Measurements from ENCODE around the gene DECR2.

Gene DECR2

DNA sequence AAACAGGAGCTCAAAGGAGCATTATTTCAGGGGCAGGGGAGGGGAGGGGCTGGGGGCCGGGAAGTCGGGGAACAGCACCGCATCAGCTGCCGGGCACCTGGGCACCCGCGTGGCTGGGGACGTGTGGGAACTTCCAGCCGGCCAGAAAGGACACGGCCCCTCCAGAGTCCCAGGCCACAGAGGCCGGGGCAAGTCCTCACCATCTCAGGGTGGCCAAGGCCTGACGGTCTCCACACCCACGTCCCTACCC lies 21.0 kb upstream of the DECR2 start:
- Histone ChIP-seq H3K4ac (ENCODE audit: low read depth, low read length) (peak overlapping the region; percentile 95), H3K27me3 (ENCODE audit: insufficient read depth, low read length) (no peaks in the 10 kb centered on the region), H3K27ac (ENCODE audit: low read depth, low read length) (peak overlapping the region; percentile 40), H3K14ac (ENCODE audit: low read length) (peak overlapping the region; percentile 94), H2BK5ac (ENCODE audit: low read depth, low read length, poor library complexity) (peak overlapping the region; percentile 87), H3K18ac (ENCODE audit: low read length) (peak overlapping the region; percentile 91), H4K8ac (ENCODE audit: low read depth, low read length) (peak overlapping the region; percentile 82), H3K36me3 (ENCODE audit: control insufficient read depth in 1 of 2, insufficient read depth in 2 of 2, low read length in 2 of 2) (peaks cover 22 to 25% of the 10 kb centered on the region in 2 experiments), H3K9me3 (ENCODE audit: insufficient read depth, low read depth, low read length) (peaks cover 3% of the 10 kb centered on the region), H4K12ac (ENCODE audit: low read depth, low read length) (peak overlapping the region; percentile 52), H3K4me3 (ENCODE audit: low read depth, low read length) (peak overlapping the region; percentile 89), H3K79me2 (ENCODE audit: control insufficient read depth, insufficient read depth, low read length, poor library complexity) (peaks cover 16% of the 10 kb centered on the region), H3K9ac (ENCODE audit: low read length) (peak overlapping the region; percentile 89), H3K4me1 (ENCODE audit: control insufficient read depth in 1 of 2, insufficient read depth in 2 of 2, low read length in 2 of 2) (peaks cover 13 to 26% of the 10 kb centered on the region in 2 experiments), H3K79me1 (ENCODE audit: low read length) (peaks cover 25% of the 10 kb centered on the region), H2BK12ac (ENCODE audit: low read length) (peak overlapping the region; percentile 59), H4K91ac (ENCODE audit: low read depth, low read length) (peak overlapping the region; percentile 90), H3K4me2 (ENCODE audit: low read length) (peak overlapping the region; percentile 83), H2AK5ac (ENCODE audit: low read length) (peak overlapping the region; percentile 81), H2BK120ac (ENCODE audit: insufficient read depth, low read length, poor library complexity) (peak overlapping the region; percentile 52), H2AFZ (ENCODE audit: insufficient read depth, low read length, poor library complexity) (peak overlapping the region; percentile 79), H3K23ac (ENCODE audit: low read length) (no peak overlapping the region)
- no CpG with 5 or more reads among the region's 12 CpGs for WGBS (ENCODE audit: extremely low coverage, insufficient coverage, insufficient read length)
- DNase-seq = peak in 1 of 2 donors; percentile 33

GRCh38 chr16:381012-381788 lies 20.5 kb upstream of the DECR2 start:
- Histone ChIP-seq H3K4ac (ENCODE audit: low read depth, low read length) (peak overlapping the region; percentile 95), H3K4me1 (ENCODE audit: control insufficient read depth in 1 of 2, insufficient read depth in 2 of 2, low read length in 2 of 2) (peaks cover 14 to 26% of the 10 kb centered on the region in 2 experiments), H4K8ac (ENCODE audit: low read depth, low read length) (peak overlapping the region; percentile 82), H4K91ac (ENCODE audit: low read depth, low read length) (peak overlapping the region; percentile 90), H3K27ac (ENCODE audit: low read depth, low read length) (peak overlapping the region; percentile 69), H2BK5ac (ENCODE audit: low read depth, low read length, poor library complexity) (peak overlapping the region; percentile 87), H3K23ac (ENCODE audit: low read length) (no peak overlapping the region), H3K9ac (ENCODE audit: low read length) (peak overlapping the region; percentile 89), H2BK12ac (ENCODE audit: low read length) (peak overlapping the region; percentile 59), H3K79me1 (ENCODE audit: low read length) (peaks cover 25% of the 10 kb centered on the region), H3K9me3 (ENCODE audit: insufficient read depth, low read depth, low read length) (peaks cover 3% of the 10 kb centered on the region), H3K27me3 (ENCODE audit: insufficient read depth, low read length) (no peaks in the 10 kb centered on the region), H4K12ac (ENCODE audit: low read depth, low read length) (peak overlapping the region; percentile 52), H3K36me3 (ENCODE audit: control insufficient read depth in 1 of 2, insufficient read depth in 2 of 2, low read length in 2 of 2) (peaks cover 17 to 20% of the 10 kb centered on the region in 2 experiments), H3K79me2 (ENCODE audit: control insufficient read depth, insufficient read depth, low read length, poor library complexity) (peaks cover 16% of the 10 kb centered on the region), H2AK5ac (ENCODE audit: low read length) (peak overlapping the region; percentile 81), H2BK120ac (ENCODE audit: insufficient read depth, low read length, poor library complexity) (peak overlapping the region; percentile 76), H2AFZ (ENCODE audit: insufficient read depth, low read length, poor library complexity) (peak overlapping the region; percentile 79), H3K14ac (ENCODE audit: low read length) (peak overlapping the region; percentile 94), H3K18ac (ENCODE audit: low read length) (peak overlapping the region; percentile 97), H3K4me3 (ENCODE audit: low read depth, low read length) (peak overlapping the region; percentile 89), H3K4me2 (ENCODE audit: low read length) (peak overlapping the region; percentile 83)
- peak in 1 of 2 donors; percentile 36 for DNase-seq
- WGBS (ENCODE audit: extremely low coverage, insufficient coverage, insufficient read length) = no CpG with 5 or more reads among the region's 73 CpGs

DNA sequence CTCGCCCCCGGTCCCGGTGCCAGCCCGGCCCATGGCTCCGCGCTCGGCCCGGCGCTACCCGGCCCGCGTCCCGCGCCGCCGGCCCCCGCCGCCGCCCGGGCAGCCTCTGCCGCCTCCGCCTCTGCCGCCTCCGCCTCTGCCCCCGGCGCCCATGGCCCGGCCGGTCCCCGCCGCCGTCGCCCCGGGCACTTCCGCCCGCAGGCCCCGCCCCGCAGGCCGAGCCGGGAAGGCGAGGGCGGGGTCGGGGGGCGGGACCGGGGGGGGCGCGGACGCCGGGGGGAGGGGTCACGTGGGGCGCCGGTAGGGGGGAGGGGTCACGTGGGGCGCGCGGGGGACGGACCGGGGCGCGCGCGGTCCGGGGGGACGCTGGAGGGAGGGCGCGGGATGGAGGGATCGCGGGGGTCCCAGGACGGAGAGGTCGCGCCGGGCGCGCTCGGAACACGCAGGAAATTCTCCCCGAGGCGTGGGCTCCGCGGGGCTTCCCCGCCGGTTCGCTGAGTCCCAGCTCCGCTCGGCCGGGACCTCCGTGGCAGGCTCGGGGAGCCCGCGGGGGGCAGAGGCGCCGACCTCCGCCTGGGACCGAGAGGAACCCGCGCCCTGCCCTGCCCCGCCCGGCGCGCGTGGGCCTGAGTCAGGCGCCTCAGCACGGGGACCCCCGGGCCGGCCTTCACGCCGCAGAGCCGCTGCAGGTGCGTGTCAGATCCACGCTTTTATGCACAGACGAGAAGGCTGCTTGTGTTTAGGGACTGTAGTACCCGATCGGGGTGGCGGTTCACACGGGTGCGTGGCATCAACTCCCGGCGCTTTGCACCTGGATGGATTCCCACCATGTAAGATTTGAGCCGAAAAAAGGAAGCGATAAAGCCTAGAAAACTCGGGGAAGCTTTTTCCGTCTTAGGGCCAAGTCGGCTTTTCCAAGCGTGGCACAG lies 19.6 kb upstream of the DECR2 start, which contains the start of gene PGAP6:
Gene PGAP6, minus strand, starts transcription at position 190 of the 929 bp plus-strand sequence. Its CDS starts 157 bp downstream, at position 33.
- Histone ChIP-seq H4K8ac (ENCODE audit: low read depth, low read length) (peak within 1 kb of the TSS; percentile 83), H2BK5ac (ENCODE audit: low read depth, low read length, poor library complexity) (peak within 1 kb of the TSS; percentile 87), H3K18ac (ENCODE audit: low read length) (peak within 1 kb of the TSS; percentile 97), H3K4me2 (ENCODE audit: low read length) (peak within 1 kb of the TSS; percentile 98), H3K27me3 (ENCODE audit: insufficient read depth, low read length) (no peaks in the 10 kb centered on the region), H3K79me1 (ENCODE audit: low read length) (peaks cover 25% of the 10 kb centered on the region), H3K27ac (ENCODE audit: low read depth, low read length) (peak within 1 kb of the TSS; percentile 69), H3K4me3 (ENCODE audit: low read depth, low read length) (peak within 1 kb of the TSS; percentile 89), H3K4me1 (ENCODE audit: control insufficient read depth in 1 of 2, insufficient read depth in 2 of 2, low read length in 2 of 2) (peaks cover 16 to 28% of the 10 kb centered on the region in 2 experiments), H3K14ac (ENCODE audit: low read length) (peak within 1 kb of the TSS; percentile 94), H3K79me2 (ENCODE audit: control insufficient read depth, insufficient read depth, low read length, poor library complexity) (peaks cover 16% of the 10 kb centered on the region), H3K9ac (ENCODE audit: low read length) (peak within 1 kb of the TSS; percentile 89), H2BK120ac (ENCODE audit: insufficient read depth, low read length, poor library complexity) (peak within 1 kb of the TSS; percentile 94), H2AK5ac (ENCODE audit: low read length) (peak within 1 kb of the TSS; percentile 81), H4K91ac (ENCODE audit: low read depth, low read length) (peak within 1 kb of the TSS; percentile 90), H2BK12ac (ENCODE audit: low read length) (peak within 1 kb of the TSS; percentile 59), H2AFZ (ENCODE audit: insufficient read depth, low read length, poor library complexity) (peak within 1 kb of the TSS; percentile 79), H3K36me3 (ENCODE audit: control insufficient read depth in 1 of 2, insufficient read depth in 2 of 2, low read length in 2 of 2) (peaks cover 9 to 11% of the 10 kb centered on the region in 2 experiments), H3K4ac (ENCODE audit: low read depth, low read length) (peak within 1 kb of the TSS; percentile 95), H3K9me3 (ENCODE audit: insufficient read depth, low read depth, low read length) (no peaks in the 10 kb centered on the region), H4K12ac (ENCODE audit: low read depth, low read length) (peak within 1 kb of the TSS; percentile 68), H3K23ac (ENCODE audit: low read length) (no peak within 1 kb of the TSS)
- peak; percentile 25 to 78 for DNase-seq
- no CpG with 5 or more reads among the region's 123 CpGs for WGBS (ENCODE audit: extremely low coverage, insufficient coverage, insufficient read length)

- H3K4me1 ChIP-seq (ENCODE audit: control insufficient read depth in 1 of 2, insufficient read depth in 2 of 2, low read length in 2 of 2) = peaks cover 18 to 28% of the 10 kb centered on the region in 2 experiments
- H2BK12ac ChIP-seq (ENCODE audit: low read length) = no peak overlapping the region
- peaks cover 0 to 4% of the 10 kb centered on the region in 2 experiments for H3K36me3 ChIP-seq (ENCODE audit: control insufficient read depth in 1 of 2, insufficient read depth in 2 of 2, low read length in 2 of 2)
- DNase-seq = peak; percentile 98
- peak overlapping the region; percentile 38 for H2BK120ac ChIP-seq (ENCODE audit: insufficient read depth, low read length, poor library complexity)
- H4K91ac ChIP-seq (ENCODE audit: low read depth, low read length) = peak overlapping the region; percentile 74
- peaks cover 16% of the 10 kb centered on the region for H3K79me2 ChIP-seq (ENCODE audit: control insufficient read depth, insufficient read depth, low read length, poor library complexity)
- no peak overlapping the region for H3K18ac ChIP-seq (ENCODE audit: low read length)
- no peak overlapping the region for H2AK5ac ChIP-seq (ENCODE audit: low read length)
- no peak overlapping the region for H3K9ac ChIP-seq (ENCODE audit: low read length)
- H2AFZ ChIP-seq (ENCODE audit: insufficient read depth, low read length, poor library complexity) = peak overlapping the region; percentile 18
- no peak overlapping the region for H3K4me3 ChIP-seq (ENCODE audit: low read depth, low read length)
- no peak overlapping the region for H3K4ac ChIP-seq (ENCODE audit: low read depth, low read length)
- peaks cover 25% of the 10 kb centered on the region for H3K79me1 ChIP-seq (ENCODE audit: low read length)
- WGBS (ENCODE audit: extremely low coverage, insufficient coverage, insufficient read length) = no CpG with 5 or more reads among the region's 33 CpGs
- H4K12ac ChIP-seq (ENCODE audit: low read depth, low read length) = no peak overlapping the region
- H3K23ac ChIP-seq (ENCODE audit: low read length) = no peak overlapping the region
- H3K27ac ChIP-seq (ENCODE audit: low read depth, low read length) = peak overlapping the region; percentile 68
- H4K8ac ChIP-seq (ENCODE audit: low read depth, low read length) = peak overlapping the region; percentile 70
- H3K9me3 ChIP-seq (ENCODE audit: insufficient read depth, low read depth, low read length) = no peaks in the 10 kb centered on the region
- H3K14ac ChIP-seq (ENCODE audit: low read length) = peak overlapping the region; percentile 16
- H3K27me3 ChIP-seq (ENCODE audit: insufficient read depth, low read length) = no peaks in the 10 kb centered on the region
- H3K4me2 ChIP-seq (ENCODE audit: low read length) = peak overlapping the region; percentile 98
- H2BK5ac ChIP-seq (ENCODE audit: low read depth, low read length, poor library complexity) = peak overlapping the region; percentile 32
Measured at GRCh38 chr16:383326-384051, 18.2 kb upstream of the DECR2 start.
